AG08395 (cell line): ENCODE measurements around the gene LYST.
"Not testable (repeated sequence)": the region's sequence is repeated elsewhere in the genome, so short reads cannot be mapped to it uniquely, and the experiment has no call there.

Experiments
- DNase-seq: peaks from one replicate; pipeline ENCODE4 v3.0.0; 2012; ENCODE audit warnings: mixed read lengths, low spot score

LYST gene

GRCh38 chr1:235637756-235638534 lies 228.8 kb downstream of the LYST start:
- DNase-seq = no peak

- no peak for DNase-seq
Observed at GRCh38 chr1:235635938-235636662, 230.6 kb downstream of the LYST start.

- DNase-seq = peak; percentile 77
Observed at GRCh38 chr1:235632506-235633401, 234.0 kb downstream of the LYST start.

GRCh38 chr1:235631816-235632215 lies 234.9 kb downstream of the LYST start:
- no peak for DNase-seq

- DNase-seq = no peak
Observed at GRCh38 chr1:235628316-235629005, 238.2 kb downstream of the LYST start.

- DNase-seq = no peak
Observed at GRCh38 chr1:235625831-235626230, 240.9 kb downstream of the LYST start.

GRCh38 chr1:235625340-235625739 lies 241.4 kb downstream of the LYST start:
- DNase-seq = no peak

- DNase-seq = no peak
Observed at GRCh38 chr1:235624721-235625333, 241.9 kb downstream of the LYST start.

GRCh38 chr1:235622936-235623779 lies 243.5 kb downstream of the LYST start:
- no peak for DNase-seq

GRCh38 chr1:235619149-235619548 lies 247.6 kb downstream of the LYST start:
- not testable (repeated sequence) for DNase-seq

- DNase-seq = peak; percentile 84
Observed at GRCh38 chr1:235617808-235618207, 248.9 kb downstream of the LYST start.

- no peak for DNase-seq
Observed at GRCh38 chr1:235617140-235617539, 249.6 kb downstream of the LYST start.

GRCh38 chr1:235614442-235614954 lies 252.2 kb downstream of the LYST start:
- DNase-seq = no peak

GRCh38 chr1:235613602-235614001 lies 253.1 kb downstream of the LYST start:
- no peak for DNase-seq

GRCh38 chr1:235612761-235613160 lies 253.9 kb downstream of the LYST start:
- DNase-seq = no peak
